DMS153 treated with DMSO at 0.1 percent for 48 hours (cell line): ENCODE results near the gene NAV3.

Source experiments
- DNase-seq: peaks from one replicate; lab custom pipeline; 2025; ENCODE audit not compliant: unreplicated experiment; lab: John Stamatoyannopoulos, UW

The NAV3 gene

GRCh38 chr12:77830583-77831351 lies at the start of gene NAV3:
Gene NAV3 (plus strand): TSS chr12:77830894. CDS start chr12:77831462, 568 bp downstream.
- DNase-seq = no peak

- DNase-seq = no peak
Observed at GRCh38 chr12:77782034-77782433, 48.7 kb upstream of the NAV3 start.

- DNase-seq = no peak
Observed at GRCh38 chr12:77782766-77783165, 47.9 kb upstream of the NAV3 start.

- DNase-seq = no peak
Observed at GRCh38 chr12:77785211-77785610, 45.5 kb upstream of the NAV3 start.

GRCh38 chr12:77786675-77787074 lies 44.0 kb upstream of the NAV3 start:
- no peak for DNase-seq

- DNase-seq = no peak
Observed at GRCh38 chr12:77788231-77789168, 42.2 kb upstream of the NAV3 start.

GRCh38 chr12:77795699-77796098 lies 35.0 kb upstream of the NAV3 start:
- DNase-seq = no peak

- DNase-seq = no peak
Observed at GRCh38 chr12:77796775-77797174, 33.9 kb upstream of the NAV3 start.

GRCh38 chr12:77800501-77800900 lies 30.2 kb upstream of the NAV3 start:
- DNase-seq = no peak

GRCh38 chr12:77808534-77808933 lies 22.2 kb upstream of the NAV3 start:
- DNase-seq = no peak

- DNase-seq = no peak
Observed at GRCh38 chr12:77813558-77813957, 17.1 kb upstream of the NAV3 start.

GRCh38 chr12:77814386-77814785 lies 16.3 kb upstream of the NAV3 start:
- no peak for DNase-seq

- DNase-seq = no peak
Observed at GRCh38 chr12:77816196-77816595, 14.5 kb upstream of the NAV3 start.

GRCh38 chr12:77817276-77817675 lies 13.4 kb upstream of the NAV3 start:
- no peak for DNase-seq

- no peak for DNase-seq
Observed at GRCh38 chr12:77818351-77818750, 12.3 kb upstream of the NAV3 start.

- DNase-seq = no peak
Observed at GRCh38 chr12:77821699-77822203, 8.9 kb upstream of the NAV3 start.

- DNase-seq = no peak
Observed at GRCh38 chr12:77833329-77833728, 2.6 kb downstream of the NAV3 start.

- no peak for DNase-seq
Observed at GRCh38 chr12:77834618-77835017, 3.9 kb downstream of the NAV3 start.

- no peak for DNase-seq
Observed at GRCh38 chr12:77835969-77836368, 5.3 kb downstream of the NAV3 start.

GRCh38 chr12:77837876-77838291 lies 7.2 kb downstream of the NAV3 start:
- no peak for DNase-seq

- DNase-seq = peak; percentile 47
Observed at GRCh38 chr12:77841521-77841920, 10.8 kb downstream of the NAV3 start.

- DNase-seq = no peak
Observed at GRCh38 chr12:77842430-77842829, 11.7 kb downstream of the NAV3 start.
